Ishikawa (cell line): ENCODE results near the gene LRP2BP.

ENCODE experiments used
- CEBPB ChIP-seq: IDR thresholded peaks from 2 replicates; pipeline ENCODE4 v1.6.1; 2012
- EGR1 ChIP-seq: IDR thresholded peaks from 2 replicates; pipeline ENCODE4 v1.6.1; 2012
- EP300 ChIP-seq: IDR thresholded peaks from 2 replicates; pipeline ENCODE4 v1.6.1; 2012; ENCODE audit warnings: borderline replicate concordance
- NFIC ChIP-seq: IDR thresholded peaks from 2 replicates; pipeline ENCODE4 v1.6.1; 2012
- RAD21 ChIP-seq: IDR thresholded peaks from 2 replicates; pipeline ENCODE4 v1.6.1; 2012; ENCODE audit warnings: low read depth
- TAF1 ChIP-seq: IDR thresholded peaks from 2 replicates; pipeline ENCODE4 v1.6.1; 2012; ENCODE audit warnings: low read depth, mild to moderate bottlenecking
- YY1 ChIP-seq: IDR thresholded peaks from 2 replicates; pipeline ENCODE4 v1.6.1; 2012; ENCODE audit warnings: low read depth
- TF ChIP-seq, protein P1 (sequence below): IDR thresholded peaks from 2 replicates; pipeline ENCODE4 v1.6.1; 2012
- TF ChIP-seq, protein P2 (sequence below): IDR thresholded peaks from 2 replicates; pipeline ENCODE4 v1.6.1; 2012

DNA sequence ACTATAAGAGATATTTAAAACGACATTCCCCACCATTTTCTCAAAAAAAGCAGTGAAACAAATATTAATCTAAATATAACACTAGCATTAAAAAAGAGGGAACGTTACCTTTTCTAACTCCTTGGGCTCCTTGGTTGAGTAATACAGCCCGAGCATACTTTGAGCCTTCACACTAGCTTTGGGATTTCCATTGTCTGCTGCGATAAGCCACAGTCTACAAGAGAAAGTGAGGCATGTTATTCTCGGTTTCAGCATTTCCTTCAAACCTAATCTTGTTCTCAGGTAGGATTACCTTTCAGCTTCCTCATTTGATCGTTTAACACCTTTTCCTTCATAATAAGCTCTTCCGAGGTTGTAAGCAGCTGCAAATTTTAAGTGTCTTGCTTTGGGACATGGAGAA lies 21.7 kb downstream of the LRP2BP start:
- TF ChIP-seq TAF1 (no peak), EGR1 (no peak), NFIC (no peak), RAD21 (no peak), CEBPB (no peak), EP300 (no peak), YY1 (no peak)
- TF ChIP-seq, protein P1, sequence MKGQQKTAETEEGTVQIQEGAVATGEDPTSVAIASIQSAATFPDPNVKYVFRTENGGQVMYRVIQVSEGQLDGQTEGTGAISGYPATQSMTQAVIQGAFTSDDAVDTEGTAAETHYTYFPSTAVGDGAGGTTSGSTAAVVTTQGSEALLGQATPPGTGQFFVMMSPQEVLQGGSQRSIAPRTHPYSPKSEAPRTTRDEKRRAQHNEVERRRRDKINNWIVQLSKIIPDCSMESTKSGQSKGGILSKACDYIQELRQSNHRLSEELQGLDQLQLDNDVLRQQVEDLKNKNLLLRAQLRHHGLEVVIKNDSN, result no peak
- TF ChIP-seq, protein P2, sequence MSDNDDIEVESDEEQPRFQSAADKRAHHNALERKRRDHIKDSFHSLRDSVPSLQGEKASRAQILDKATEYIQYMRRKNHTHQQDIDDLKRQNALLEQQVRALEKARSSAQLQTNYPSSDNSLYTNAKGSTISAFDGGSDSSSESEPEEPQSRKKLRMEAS, result no peak
